SK-N-SH (cell line): ENCODE results near the gene NPHP1. TPM values are rescaled to one million over a fixed set of nuclear protein-coding genes. Genes with fewer than 3 reads are reported as not detected.

Experiments
- CTCF ChIA-PET: fragments of 300-600, 350-600 bp; formaldehyde crosslinking; extraction: SDS; loops from one replicate; lab custom pipeline; 2021; lab: Yijun Ruan, JAX
- POLR2A ChIA-PET: fragments of 350-600 bp; sonication (Branson Sonifier 250); formaldehyde crosslinking; extraction: SDS; loops from one replicate; lab custom pipeline; 2020; ENCODE audit warnings: antibody characterized with exemption, inconsistent platforms; lab: Yijun Ruan, JAX
- DNase-seq: peaks from one replicate; pipeline ENCODE4 v3.0.0; 2012
- H2AFZ ChIP-seq: fragments of 200-600 bp; sonication (generic); 2 replicates; pipeline ENCODE4 v1.8.1; 2016; ENCODE audit warnings: antibody characterized with exemption, mild to moderate bottlenecking, low read depth
- H3F3A ChIP-seq: fragments of 200-600 bp; sonication (generic); replicated peaks from 2 replicates; pipeline ENCODE3; 2016; ENCODE audit warnings: antibody characterized with exemption, mild to moderate bottlenecking; ENCODE audit not compliant: insufficient read depth
- H3K27ac ChIP-seq, 2 experiments: fragments of 200-500 bp in 1 of 2; fragments of 200-600 bp in 1 of 2; sonication (Bioruptor generic) in 1 of 2; sonication (generic), shearing (Covaris generic) in 1 of 2; 2 replicates each; pipeline versions ENCODE4 v1.5.1 to v1.6.1; 2014 to 2016; ENCODE audit warnings: low read depth in 2 of 2, inconsistent platforms in 1 of 2, low read length in 1 of 2, mild to moderate bottlenecking in 1 of 2, mixed read lengths in 1 of 2
- H3K27me3 ChIP-seq: fragments of 200-600 bp; sonication (generic), shearing (Covaris generic); 2 replicates; pipeline ENCODE4 v1.6.1; 2016; ENCODE audit warnings: mixed run types; ENCODE audit not compliant: insufficient read depth
- H3K36me3 ChIP-seq, 2 experiments: fragments of 200-500 bp in 1 of 2; fragments of 200-600 bp in 1 of 2; sonication (Bioruptor generic) in 1 of 2; sonication (generic) in 1 of 2; replicated peaks in 1 of 2; 2 replicates each; pipeline versions ENCODE3 to v1.5.1; 2014 to 2016; ENCODE audit warnings: low read length in 1 of 2, mild to moderate bottlenecking in 1 of 2; ENCODE audit not compliant: insufficient read depth in 2 of 2, control insufficient read depth in 1 of 2
- H3K4me1 ChIP-seq, 2 experiments: fragments of 200-500 bp in 1 of 2; fragments of 200-600 bp in 1 of 2; sonication (Bioruptor generic) in 1 of 2; sonication (generic), shearing (Covaris generic) in 1 of 2; 2 replicates each; pipeline versions ENCODE4 v1.5.1 to v1.6.1; 2014 to 2016; ENCODE audit warnings: low read depth in 1 of 2, low read length in 1 of 2, mixed run types in 1 of 2; ENCODE audit not compliant: insufficient read depth in 2 of 2, control insufficient read depth in 1 of 2
- H3K4me2 ChIP-seq: fragments of 200-600 bp; sonication (generic), shearing (Covaris generic); 2 replicates; pipeline ENCODE4 v1.6.1; 2017; ENCODE audit warnings: mixed run types
- H3K4me3 ChIP-seq, 2 experiments: fragments of 200-500 bp in 1 of 2; fragments of 200-600 bp in 1 of 2; sonication (Bioruptor generic) in 1 of 2; sonication (generic), shearing (Covaris generic) in 1 of 2; 2 replicates each; pipeline versions ENCODE4 v1.5.1 to v1.8.1; 2014 to 2016; ENCODE audit warnings: low read depth in 2 of 2, inconsistent platforms in 1 of 2, low read length in 1 of 2, mild to moderate bottlenecking in 1 of 2, mixed read lengths in 1 of 2, moderate library complexity in 1 of 2
- H3K79me2 ChIP-seq: fragments of 200-600 bp; sonication (generic); 2 replicates; pipeline ENCODE4 v1.8.1; 2017; ENCODE audit warnings: mild to moderate bottlenecking; ENCODE audit not compliant: insufficient read depth
- H3K9ac ChIP-seq: fragments of 200-600 bp; sonication (generic); 2 replicates; pipeline ENCODE4 v1.6.1; 2017; ENCODE audit warnings: mixed run types
- H3K9me2 ChIP-seq: fragments of 200-600 bp; sonication (generic); 2 replicates; pipeline ENCODE4 v1.6.1; 2017; ENCODE audit warnings: mixed run types
- H3K9me3 ChIP-seq: fragments of 200-600 bp; sonication (generic); 2 replicates; pipeline ENCODE4 v1.6.1; 2017; ENCODE audit warnings: mixed run types, mild to moderate bottlenecking, moderate library complexity
- H4K20me1 ChIP-seq: fragments of 200-600 bp; sonication (generic); 2 replicates; pipeline ENCODE4 v1.6.1; 2017; ENCODE audit warnings: mild to moderate bottlenecking, mixed run types; ENCODE audit not compliant: insufficient read depth
- CHD2 ChIP-seq: fragments of 150-350 bp; IDR thresholded peaks from 2 replicates; pipeline ENCODE4 v1.6.1; 2018; ENCODE audit warnings: low read length; ENCODE audit not compliant: partially characterized antibody
- ELF1 ChIP-seq: IDR thresholded peaks from 2 replicates; pipeline ENCODE4 v1.4.0; 2012
- EP300 ChIP-seq, 2 experiments: IDR thresholded peaks; 2 replicates each; pipeline versions ENCODE4 v1.4.0 to v1.6.1; 2012; ENCODE audit warnings: borderline replicate concordance in 1 of 2, low read depth in 1 of 2, low read length in 1 of 2
- FOSL2 ChIP-seq: IDR thresholded peaks from 2 replicates; pipeline ENCODE4 v1.4.0; 2012; ENCODE audit warnings: low read depth, mild to moderate bottlenecking, moderate library complexity, borderline replicate concordance
- FOXM1 ChIP-seq: IDR thresholded peaks from 2 replicates; pipeline ENCODE4 v1.4.0; 2012; ENCODE audit warnings: low read depth, mild to moderate bottlenecking
- GATA2 ChIP-seq: sonication (generic); formaldehyde crosslinking; IDR thresholded peaks from 2 replicates; pipeline ENCODE4 v1.5.0; 2020; ENCODE audit warnings: mild to moderate bottlenecking, missing genetic modification reagents
- JUND ChIP-seq: IDR thresholded peaks from 2 replicates; pipeline ENCODE4 v1.4.0; 2012
- MAX ChIP-seq: IDR thresholded peaks from 2 replicates; pipeline ENCODE4 v1.4.0; 2012; ENCODE audit warnings: low read depth
- MEF2A ChIP-seq: IDR thresholded peaks from 2 replicates; pipeline ENCODE4 v1.4.0; 2012; ENCODE audit warnings: low read depth, borderline replicate concordance
- MXI1 ChIP-seq: IDR thresholded peaks from 2 replicates; pipeline ENCODE4 v1.6.1; 2012; ENCODE audit warnings: mild to moderate bottlenecking, low read depth, low read length, improper control_type of control experiment
- NFIC ChIP-seq: IDR thresholded peaks from 2 replicates; pipeline ENCODE4 v1.4.0; 2012; ENCODE audit warnings: borderline replicate concordance
- NRF1 ChIP-seq: IDR thresholded peaks from 2 replicates; pipeline ENCODE4 v1.6.1; 2012; ENCODE audit warnings: low read depth, mild to moderate bottlenecking, low read length
- PBX3 ChIP-seq: IDR thresholded peaks from 2 replicates; pipeline ENCODE4; 2012
- POLR2AphosphoS5 ChIP-seq: IDR thresholded peaks from 2 replicates; pipeline ENCODE4 v1.6.1; 2012; ENCODE audit warnings: low read depth, low read length
- RCOR1 ChIP-seq: fragments of 150-350 bp; IDR thresholded peaks from 2 replicates; pipeline ENCODE4 v1.6.1; 2017; ENCODE audit warnings: antibody characterized with exemption, low read length
- RFX5 ChIP-seq: IDR thresholded peaks from 2 replicates; pipeline ENCODE4 v1.6.1; 2012; ENCODE audit warnings: mild to moderate bottlenecking, improper control_type of control experiment, low read length
- RXRA ChIP-seq: IDR thresholded peaks from 2 replicates; pipeline ENCODE4 v1.4.0; 2012; ENCODE audit warnings: low read depth, mild to moderate bottlenecking, borderline replicate concordance
- SIN3A ChIP-seq: IDR thresholded peaks from 2 replicates; pipeline ENCODE4 v1.6.1; 2012; ENCODE audit warnings: low read depth, mild to moderate bottlenecking, low read length, moderate library complexity, borderline replicate concordance
- SMC3 ChIP-seq: IDR thresholded peaks from 2 replicates; pipeline ENCODE4 v1.6.1; 2012; ENCODE audit warnings: low read depth, low read length, improper control_type of control experiment
- TCF12 ChIP-seq: IDR thresholded peaks from 2 replicates; pipeline ENCODE4 v1.4.0; 2012
- TEAD4 ChIP-seq: IDR thresholded peaks from 2 replicates; pipeline ENCODE4 v1.4.0; 2012; ENCODE audit warnings: mild to moderate bottlenecking, borderline replicate concordance; ENCODE audit not compliant: insufficient read depth
- USF1 ChIP-seq: IDR thresholded peaks from 2 replicates; pipeline ENCODE4 v1.4.0; 2012; ENCODE audit warnings: low read depth, borderline replicate concordance
- ZBTB33 ChIP-seq: IDR thresholded peaks from 2 replicates; pipeline ENCODE4 v1.4.0; 2012; ENCODE audit warnings: low read depth, borderline replicate concordance
- WGBS: methylation state at CpG from one replicate; pipeline ENCODE4 v1.1.6; 2017; ENCODE audit warnings: low lambda C conversion rate; 5-methylcytosine and 5-hydroxymethylcytosine counted together
- polyA plus RNA-seq, 3 experiments: library from polyadenylated mRNA; depleted of rRNA; stranded (reverse); fragments of >200 nt; gene quantifications; 2 replicates each; pipeline ENCODE4 v1.2.3, GENCODE V29; 2012

The NPHP1 gene
- polyA plus RNA-seq, 1 of the 3 experiments (the other 2 are of a cell fraction) = 5.0 TPM

- TF ChIP-seq RXRA (no peak), ZBTB33 (no peak), JUND (no peak), GATA2 (CRISPR knock-in tag) (no peak), RFX5 (no peak), CHD2 (no peak)
Measured at GRCh38 chr2:110106642-110107041, 98.2 kb downstream of the NPHP1 start (continued).

GRCh38 chr2:110105608-110106467, 99.0 kb downstream of the NPHP1 start:
- POLR2A ChIA-PET = no interaction called here
- H3K9me2 ChIP-seq = no peaks in the 10 kb centered on the region
- peak overlapping the region; percentile 70 for H3K9ac ChIP-seq
- no peaks in the 10 kb centered on the region for H3K27me3 ChIP-seq
- peak overlapping the region; percentile 56 for H3K4me2 ChIP-seq
- H4K20me1 ChIP-seq = no peaks in the 10 kb centered on the region
- peak overlapping the region in 1 of 2 experiments; percentile 11; a peak in 1 of 4 replicates for H3K4me3 ChIP-seq
- H3K9me3 ChIP-seq = no peaks in the 10 kb centered on the region
- peaks cover 48% of the 10 kb centered on the region for H3F3A ChIP-seq
- H2AFZ ChIP-seq = no peak overlapping the region
- 15% methylated on average over 8 of the region's 8 CpGs for WGBS
- H3K79me2 ChIP-seq = peaks cover 5% of the 10 kb centered on the region
- peaks cover 0 to 7% of the 10 kb centered on the region in 2 experiments for H3K36me3 ChIP-seq
- H3K27ac ChIP-seq = peak overlapping the region in 1 of 2 experiments; percentile 100; a peak in 3 of 4 replicates
- TF ChIP-seq EP300 (IDR thresholded peaks at IDR 0.05; ENCODE audit: borderline replicate concordance in 1 of 2, low read depth in 1 of 2, low read length in 1 of 2) (peak; percentile 38 to 90; a peak in 3 of 4 replicates), SIN3A (0 out of 2 replicates have a peak, but pooled peaks have one; percentile 43), SMC3 (no peak), JUND (peak; percentile 87), CHD2 (no peak), PBX3 (peak; percentile 97), MAX (peak; percentile 59; the same call in 1 of the 2 replicates), ELF1 (peak; percentile 45; the same call in 1 of the 2 replicates), FOXM1 (0 out of 2 replicates have a peak, but pooled peaks have one; percentile 26), FOSL2 (peak; percentile 90), MXI1 (no peak), RFX5 (no peak), MEF2A (peak; percentile 80; the same call in 1 of the 2 replicates), NRF1 (no peak), TCF12 (peak; percentile 83), RXRA (peak; percentile 72; the same call in 1 of the 2 replicates), NFIC (peak; percentile 58; the same call in 1 of the 2 replicates), RCOR1 (no peak), ZBTB33 (0 out of 2 replicates have a peak, but pooled peaks have one; percentile 37), USF1 (no peak), POLR2AphosphoS5 (peak; percentile 14; the same call in 1 of the 2 replicates), TEAD4 (peak; percentile 70; the same call in 1 of the 2 replicates)
- TF ChIP-seq, all 33 proteins: peak for 15
- no peak for DNase-seq
- CTCF ChIA-PET = no interaction called here
- peaks cover 16 to 34% of the 10 kb centered on the region in 2 experiments; a peak in 3 of 4 replicates for H3K4me1 ChIP-seq
